ENCODE results near the gene SSC5D.

The SSC5D gene

DNA sequence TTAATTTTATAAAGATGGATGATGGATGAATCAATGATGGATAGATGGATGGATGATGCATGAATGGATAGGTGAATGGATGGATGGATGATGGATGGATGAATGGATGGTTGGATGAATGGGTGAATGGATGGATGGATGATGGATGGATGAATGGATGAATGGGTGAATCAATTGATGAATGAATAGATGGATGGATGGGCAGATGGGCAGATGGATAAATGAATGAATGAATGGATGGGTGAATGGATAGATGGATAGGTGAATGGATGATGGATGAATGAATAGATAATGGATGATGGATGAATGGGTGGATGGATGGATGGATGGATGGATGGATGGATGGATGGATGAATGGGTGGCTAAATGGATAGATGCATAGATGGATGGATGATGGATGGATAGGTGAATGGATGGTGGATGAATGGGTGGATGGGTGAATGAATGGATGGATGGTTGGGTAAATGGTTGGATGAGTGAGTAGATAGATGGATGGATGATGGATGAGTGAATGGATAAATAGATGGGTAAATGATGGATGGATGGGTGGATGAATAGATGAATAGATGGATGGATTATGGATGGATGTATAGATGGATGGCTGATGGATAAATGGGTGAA, 79.6 kb downstream of the SSC5D start:
- DNase-seq = no peak
